Measurements from ENCODE around the gene HAGHL.
A peak's percentile ranks its signal among the peaks of the same experiment; 100 is the strongest.
"Not testable (repeated sequence)": the region's sequence is repeated elsewhere in the genome, so short reads cannot be mapped to it uniquely, and the experiment has no call there.

The HAGHL gene

DNA sequence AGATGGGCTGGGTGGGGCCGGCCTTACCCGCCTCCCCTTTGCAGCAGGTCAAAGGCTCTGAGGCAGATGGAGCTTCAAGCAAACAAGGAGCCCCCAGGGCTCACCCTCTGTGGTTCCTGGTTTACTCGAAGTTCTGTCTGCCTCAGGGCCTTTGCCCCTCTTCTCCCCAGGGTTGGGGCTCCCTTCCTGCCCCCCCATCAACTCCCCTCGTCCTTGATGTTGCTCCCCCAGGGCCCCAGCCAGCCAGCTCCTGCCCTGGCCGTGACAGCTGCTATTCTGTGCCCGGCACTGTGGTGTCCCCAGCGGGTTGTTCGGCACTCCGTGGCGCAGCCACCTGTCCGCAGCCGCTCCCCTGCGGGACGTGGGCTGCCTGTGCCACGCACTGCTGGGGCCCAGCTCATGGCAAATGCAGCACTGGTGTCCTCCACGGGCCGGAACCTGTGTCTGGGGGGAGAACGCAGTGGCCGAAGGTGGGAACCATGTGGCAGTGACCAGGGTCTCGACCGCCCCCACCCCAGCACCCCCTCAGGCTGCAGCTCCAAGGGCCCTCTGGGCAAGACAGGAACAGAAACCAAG is 16.3 kb upstream of the HAGHL start:
- Histone ChIP-seq H3K4me1 (ENCODE audit: control insufficient read depth, insufficient read depth, low read length) (peaks cover 2% of the 10 kb centered on the region; the same call in 1 of the 2 replicates), H3K9me3 (ENCODE audit: control insufficient read depth, insufficient read depth, low read length) (no peaks in the 10 kb centered on the region), H3K9ac (ENCODE audit: low read depth, low read length) (no peak overlapping the region), H3K4me3 (ENCODE audit: low read depth, low read length) (no peak overlapping the region), H3K27me3 (ENCODE audit: control insufficient read depth, insufficient read depth, low read length) (peaks cover 53% of the 10 kb centered on the region), H3K27ac (ENCODE audit: low read depth, low read length) (no peak overlapping the region), H3K36me3 (ENCODE audit: control insufficient read depth, insufficient read depth, low read length) (no peaks in the 10 kb centered on the region)

DNA sequence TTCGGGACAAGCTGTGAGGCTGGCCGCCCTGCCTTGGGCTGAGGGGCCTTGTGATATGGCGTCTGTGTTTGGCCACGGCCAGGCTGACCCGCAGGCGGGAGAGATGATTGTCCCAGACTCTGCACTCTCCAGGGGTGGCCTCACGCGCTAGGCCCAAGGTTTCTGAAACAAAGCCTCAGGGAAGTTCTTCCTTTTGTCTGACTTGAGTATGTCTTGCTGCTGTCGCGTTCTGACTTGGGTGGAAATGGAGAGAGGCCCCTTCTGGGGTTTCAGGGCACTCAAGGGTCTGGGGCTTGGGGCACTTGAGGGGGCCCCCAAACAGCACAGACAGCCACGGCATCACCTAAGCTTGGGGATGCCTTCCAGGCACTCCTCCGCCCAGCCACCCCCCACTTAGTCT is 15.8 kb upstream of the HAGHL start:
- peaks cover 56% of the 10 kb centered on the region for H3K27me3 ChIP-seq (ENCODE audit: control insufficient read depth, insufficient read depth, low read length)
- H3K9ac ChIP-seq (ENCODE audit: low read depth, low read length) = no peak overlapping the region
- H3K4me1 ChIP-seq (ENCODE audit: control insufficient read depth, insufficient read depth, low read length) = peaks cover 6% of the 10 kb centered on the region; the same call in 1 of the 2 replicates

DNA sequence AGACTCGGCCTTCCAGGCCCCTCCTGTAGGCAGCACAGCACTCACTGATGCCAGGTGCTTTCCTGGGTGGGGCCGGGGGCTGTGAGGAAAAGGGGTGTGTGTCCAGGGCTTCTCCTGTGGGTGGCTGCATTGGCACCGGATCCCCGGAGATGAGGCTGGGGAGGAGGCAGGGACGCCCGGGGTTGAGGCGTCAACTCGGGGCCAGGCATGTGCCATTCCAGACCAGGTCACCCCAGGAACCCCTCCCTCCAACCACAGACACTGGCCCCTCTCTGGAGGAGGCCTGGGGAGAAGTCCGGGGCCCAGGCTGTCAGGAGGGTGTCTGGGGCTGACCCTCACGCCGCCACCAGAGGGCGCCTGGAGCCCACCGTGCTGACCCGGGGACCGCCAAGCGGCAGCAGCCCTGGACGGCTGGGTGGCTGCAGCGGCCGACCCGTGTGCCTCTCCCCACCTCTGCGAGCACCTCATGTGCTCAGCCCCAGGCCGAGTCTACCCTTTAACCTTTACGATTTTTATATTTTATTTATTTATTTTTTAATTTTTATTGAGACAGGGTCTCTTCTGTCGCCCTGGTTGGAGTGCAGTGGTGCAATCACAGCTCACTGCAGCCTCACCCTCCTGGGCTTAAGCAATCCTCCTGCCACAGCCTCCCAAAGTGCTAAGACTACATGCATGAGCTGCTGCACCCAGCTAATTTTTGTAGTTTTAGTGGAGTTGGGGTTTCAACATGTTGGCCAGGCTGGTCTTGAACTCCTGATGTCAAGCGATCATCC is 15.2 kb upstream of the HAGHL start:
- H3K36me3 ChIP-seq (ENCODE audit: control insufficient read depth, insufficient read depth, low read length) = no peaks in the 10 kb centered on the region
- H3K9ac ChIP-seq (ENCODE audit: low read depth, low read length) = no peak overlapping the region
- H3K4me3 ChIP-seq (ENCODE audit: low read depth, low read length) = no peak overlapping the region
- H3K27ac ChIP-seq (ENCODE audit: low read depth, low read length) = no peak overlapping the region
- H3K9me3 ChIP-seq (ENCODE audit: control insufficient read depth, insufficient read depth, low read length) = no peaks in the 10 kb centered on the region
- peaks cover 53% of the 10 kb centered on the region for H3K27me3 ChIP-seq (ENCODE audit: control insufficient read depth, insufficient read depth, low read length)
- H3K4me1 ChIP-seq (ENCODE audit: control insufficient read depth, insufficient read depth, low read length) = peaks cover 11% of the 10 kb centered on the region

More for the DNA sequence above, 15.8 kb upstream of the HAGHL start:
- no peaks in the 10 kb centered on the region for H3K36me3 ChIP-seq (ENCODE audit: control insufficient read depth, insufficient read depth, low read length)
- H3K4me3 ChIP-seq (ENCODE audit: low read depth, low read length) = no peak overlapping the region
- H3K9me3 ChIP-seq (ENCODE audit: control insufficient read depth, insufficient read depth, low read length) = no peaks in the 10 kb centered on the region
- H3K27ac ChIP-seq (ENCODE audit: low read depth, low read length) = no peak overlapping the region

DNA sequence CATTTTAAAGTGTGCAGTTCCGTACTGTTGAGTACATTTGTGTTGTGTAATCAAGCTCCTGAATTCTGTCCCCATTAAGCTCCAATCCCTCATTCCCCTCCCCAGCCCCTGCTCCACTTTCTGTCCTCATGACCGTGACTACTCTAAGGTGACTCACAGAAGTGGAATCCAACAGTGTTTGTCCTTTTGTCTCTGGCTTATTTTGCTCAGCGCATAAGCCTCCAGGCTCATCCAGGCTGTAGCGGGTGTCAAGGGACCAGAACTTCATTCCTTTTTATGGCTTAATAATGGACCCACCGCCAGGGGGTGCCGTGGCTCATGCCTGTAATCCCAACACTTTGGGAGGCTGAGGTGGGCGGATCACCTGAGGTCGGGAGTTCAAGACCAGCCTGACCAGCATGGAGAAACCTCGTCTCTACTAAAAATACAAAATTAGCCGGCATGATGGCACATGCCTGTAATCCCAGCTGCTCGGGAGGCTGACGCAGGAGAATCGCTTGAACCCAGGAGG is 14.1 kb upstream of the HAGHL start:
- not testable (repeated sequence) for H3K9ac ChIP-seq (ENCODE audit: low read depth, low read length); H3K27ac ChIP-seq (ENCODE audit: low read depth, low read length); H3K36me3 ChIP-seq (ENCODE audit: control insufficient read depth, insufficient read depth, low read length); H3K4me3 ChIP-seq (ENCODE audit: low read depth, low read length); H3K9me3 ChIP-seq (ENCODE audit: control insufficient read depth, insufficient read depth, low read length)
- Histone ChIP-seq H3K27me3 (ENCODE audit: control insufficient read depth, insufficient read depth, low read length) (peaks cover 43% of the 10 kb centered on the region), H3K4me1 (ENCODE audit: control insufficient read depth, insufficient read depth, low read length) (peaks cover 11% of the 10 kb centered on the region)

DNA sequence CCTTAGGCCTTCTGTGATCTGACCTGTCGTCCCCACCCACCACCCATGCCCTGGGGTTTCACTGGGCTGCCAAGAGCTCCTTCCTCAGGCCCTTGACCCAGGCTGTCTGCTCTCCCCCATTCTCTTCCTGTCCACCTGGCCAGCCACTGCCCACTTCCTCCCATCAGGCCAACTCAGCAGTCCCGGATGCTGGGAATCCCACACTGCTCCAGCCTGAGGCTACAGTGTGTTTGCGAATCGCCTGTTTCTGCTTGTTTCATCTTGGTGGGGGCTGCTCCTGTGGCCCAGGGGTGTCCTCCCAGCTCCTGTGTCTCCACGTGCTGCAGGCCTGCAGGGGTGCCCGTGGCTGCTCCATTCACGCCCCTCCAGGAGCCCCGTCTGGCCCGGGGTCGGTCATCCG is 12.8 kb upstream of the HAGHL start:
- no peaks in the 10 kb centered on the region for H3K36me3 ChIP-seq (ENCODE audit: control insufficient read depth, insufficient read depth, low read length)
- no peak overlapping the region for H3K27ac ChIP-seq (ENCODE audit: low read depth, low read length)
- peaks cover 14% of the 10 kb centered on the region for H3K4me1 ChIP-seq (ENCODE audit: control insufficient read depth, insufficient read depth, low read length)
- no peaks in the 10 kb centered on the region for H3K9me3 ChIP-seq (ENCODE audit: control insufficient read depth, insufficient read depth, low read length)
- peaks cover 38% of the 10 kb centered on the region for H3K27me3 ChIP-seq (ENCODE audit: control insufficient read depth, insufficient read depth, low read length)
- no peak overlapping the region for H3K4me3 ChIP-seq (ENCODE audit: low read depth, low read length)
- no peak overlapping the region for H3K9ac ChIP-seq (ENCODE audit: low read depth, low read length)

DNA sequence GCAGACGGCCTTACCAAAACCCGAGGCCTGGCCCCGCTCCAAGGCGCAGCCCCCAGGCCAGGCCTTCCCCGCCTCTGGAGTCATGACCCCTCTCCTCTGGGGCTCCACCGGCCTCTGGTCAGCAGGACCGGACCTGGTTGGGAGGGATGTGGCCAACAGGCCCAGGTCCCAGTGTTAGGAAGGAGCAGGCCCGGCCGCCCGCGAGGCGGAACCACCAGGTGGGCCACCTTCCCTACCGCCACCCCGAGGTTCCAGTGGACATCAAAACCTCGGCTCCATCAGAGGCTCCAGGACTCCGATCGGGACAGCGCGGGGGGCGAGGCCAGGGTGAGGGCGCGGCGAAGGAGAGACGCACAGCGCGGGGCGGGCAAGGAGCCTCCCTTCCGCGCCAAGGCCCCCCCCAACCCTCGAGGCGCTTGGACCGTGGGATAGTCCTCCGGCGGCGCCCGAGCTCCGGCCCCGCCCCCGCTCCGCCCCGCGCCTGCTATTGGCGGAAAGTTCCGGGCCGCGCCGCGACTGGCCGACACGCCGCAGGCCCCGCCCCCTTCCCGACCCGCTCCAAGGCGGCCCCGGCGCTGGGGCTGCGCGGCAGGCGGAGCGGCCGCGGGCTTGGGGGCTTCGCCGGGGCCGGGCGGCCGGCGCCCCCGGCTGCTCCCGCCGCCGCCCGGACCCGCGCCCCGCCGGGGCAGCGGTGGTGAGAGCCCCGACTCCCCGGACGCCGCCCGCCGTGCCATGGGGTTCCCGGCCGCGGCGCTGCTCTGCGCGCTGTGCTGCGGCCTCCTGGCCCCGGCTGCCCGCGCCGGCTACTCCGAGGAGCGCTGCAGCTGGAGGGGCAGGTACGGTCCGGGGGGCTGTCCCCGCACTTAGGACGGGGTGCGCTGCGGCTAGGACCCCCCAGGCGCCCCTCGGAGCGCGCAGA is 12.1 kb upstream of the HAGHL start, which contains the start of gene METRN:
Gene METRN, plus strand, starts transcription at position 561 of the 919 bp plus-strand sequence. Its CDS starts 172 bp downstream, at position 733.
- no peaks in the 10 kb centered on the region for H3K36me3 ChIP-seq (ENCODE audit: control insufficient read depth, insufficient read depth, low read length)
- H3K9ac ChIP-seq (ENCODE audit: low read depth, low read length) = no peak within 1 kb of the TSS
- no peak within 1 kb of the TSS for H3K27ac ChIP-seq (ENCODE audit: low read depth, low read length)
- H3K27me3 ChIP-seq (ENCODE audit: control insufficient read depth, insufficient read depth, low read length) = peaks cover 32% of the 10 kb centered on the region
- H3K4me3 ChIP-seq (ENCODE audit: low read depth, low read length) = peak within 1 kb of the TSS; percentile 71
- H3K9me3 ChIP-seq (ENCODE audit: control insufficient read depth, insufficient read depth, low read length) = no peaks in the 10 kb centered on the region
- H3K4me1 ChIP-seq (ENCODE audit: control insufficient read depth, insufficient read depth, low read length) = peaks cover 21% of the 10 kb centered on the region

DNA sequence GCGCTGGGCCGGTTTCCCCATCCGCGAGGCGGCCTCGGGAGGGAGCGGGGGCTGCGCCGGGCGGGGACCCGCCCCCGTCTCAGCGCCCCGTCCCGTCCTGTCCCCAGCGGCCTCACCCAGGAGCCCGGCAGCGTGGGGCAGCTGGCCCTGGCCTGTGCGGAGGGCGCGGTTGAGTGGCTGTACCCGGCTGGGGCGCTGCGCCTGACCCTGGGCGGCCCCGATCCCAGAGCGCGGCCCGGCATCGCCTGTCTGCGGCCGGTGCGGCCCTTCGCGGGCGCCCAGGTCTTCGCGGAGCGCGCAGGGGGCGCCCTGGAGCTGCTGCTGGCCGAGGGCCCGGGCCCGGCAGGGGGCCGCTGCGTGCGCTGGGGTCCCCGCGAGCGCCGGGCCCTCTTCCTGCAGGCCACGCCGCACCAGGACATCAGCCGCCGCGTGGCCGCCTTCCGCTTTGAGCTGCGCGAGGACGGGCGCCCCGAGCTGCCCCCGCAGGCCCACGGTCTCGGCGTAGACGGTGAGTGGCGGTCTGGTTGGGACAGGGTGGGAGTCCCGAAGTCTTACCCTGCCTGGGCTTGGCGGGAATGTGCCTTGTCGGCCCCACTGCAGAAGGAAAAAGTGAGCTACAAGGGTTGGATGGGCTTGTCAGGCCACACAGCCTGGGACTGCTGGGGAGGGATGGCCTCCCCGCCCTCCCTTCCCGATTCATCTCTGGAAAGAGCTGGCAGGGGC is 11.3 kb upstream of the HAGHL start:
- Histone ChIP-seq H3K9ac (ENCODE audit: low read depth, low read length) (no peak overlapping the region), H3K4me1 (ENCODE audit: control insufficient read depth, insufficient read depth, low read length) (peaks cover 23% of the 10 kb centered on the region), H3K27ac (ENCODE audit: low read depth, low read length) (no peak overlapping the region), H3K4me3 (ENCODE audit: low read depth, low read length) (peak overlapping the region; percentile 71), H3K9me3 (ENCODE audit: control insufficient read depth, insufficient read depth, low read length) (no peaks in the 10 kb centered on the region), H3K27me3 (ENCODE audit: control insufficient read depth, insufficient read depth, low read length) (peaks cover 32% of the 10 kb centered on the region), H3K36me3 (ENCODE audit: control insufficient read depth, insufficient read depth, low read length) (no peaks in the 10 kb centered on the region)

DNA sequence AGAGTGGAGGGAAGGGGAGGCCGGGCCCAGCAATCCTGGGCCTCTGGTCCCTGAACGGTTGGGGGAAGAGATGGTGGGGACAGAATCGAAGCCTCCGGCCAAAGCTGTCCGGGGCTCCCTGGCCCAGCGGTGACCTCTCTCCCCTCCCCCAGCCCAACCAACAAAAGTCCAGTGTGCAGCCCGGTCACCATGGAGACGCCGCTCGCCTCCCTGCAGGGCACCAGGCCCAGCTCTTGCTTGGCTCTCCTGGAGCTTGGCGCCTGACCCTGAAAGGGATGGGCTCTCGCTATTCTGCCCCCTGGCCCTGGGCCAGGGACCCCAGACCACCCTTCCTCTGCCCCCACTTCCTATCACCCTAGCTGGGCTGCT is 10.7 kb upstream of the HAGHL start:
- H3K4me3 ChIP-seq (ENCODE audit: low read depth, low read length) = peak overlapping the region; percentile 71

DNA sequence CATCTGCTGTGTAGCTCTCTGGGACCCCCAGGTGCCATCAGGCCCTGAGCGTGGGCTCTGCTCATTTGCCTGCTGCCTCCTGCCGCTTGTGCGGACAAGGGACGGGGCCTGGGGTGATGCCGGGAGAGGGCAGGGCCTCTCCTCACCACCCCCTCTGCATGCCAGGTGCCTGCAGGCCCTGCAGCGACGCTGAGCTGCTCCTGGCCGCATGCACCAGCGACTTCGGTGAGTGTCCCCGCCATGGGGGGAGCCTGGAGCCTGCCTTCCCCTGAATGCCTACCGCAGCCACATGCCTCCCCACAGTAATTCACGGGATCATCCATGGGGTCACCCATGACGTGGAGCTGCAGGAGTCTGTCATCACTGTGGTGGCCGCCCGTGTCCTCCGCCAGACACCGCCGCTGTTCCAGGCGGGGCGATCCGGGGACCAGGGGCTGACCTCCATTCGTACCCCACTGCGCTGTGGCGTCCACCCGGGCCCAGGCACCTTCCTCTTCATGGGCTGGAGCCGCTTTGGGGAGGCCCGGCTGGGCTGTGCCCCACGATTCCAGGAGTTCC is 10.1 kb upstream of the HAGHL start:
- H3K4me1 ChIP-seq (ENCODE audit: control insufficient read depth, insufficient read depth, low read length) = peaks cover 23% of the 10 kb centered on the region
- no peak overlapping the region for H3K9ac ChIP-seq (ENCODE audit: low read depth, low read length)
- H3K36me3 ChIP-seq (ENCODE audit: control insufficient read depth, insufficient read depth, low read length) = no peaks in the 10 kb centered on the region
- no peak overlapping the region; the same call in 1 of the 2 replicates for H3K4me3 ChIP-seq (ENCODE audit: low read depth, low read length)
- no peak overlapping the region for H3K27ac ChIP-seq (ENCODE audit: low read depth, low read length)
- H3K9me3 ChIP-seq (ENCODE audit: control insufficient read depth, insufficient read depth, low read length) = no peaks in the 10 kb centered on the region
- H3K27me3 ChIP-seq (ENCODE audit: control insufficient read depth, insufficient read depth, low read length) = peaks cover 32% of the 10 kb centered on the region

More for the DNA sequence above, 10.7 kb upstream of the HAGHL start:
- H3K27ac ChIP-seq (ENCODE audit: low read depth, low read length) = no peak overlapping the region
- H3K27me3 ChIP-seq (ENCODE audit: control insufficient read depth, insufficient read depth, low read length) = peaks cover 32% of the 10 kb centered on the region
- peaks cover 23% of the 10 kb centered on the region for H3K4me1 ChIP-seq (ENCODE audit: control insufficient read depth, insufficient read depth, low read length)
- H3K9ac ChIP-seq (ENCODE audit: low read depth, low read length) = no peak overlapping the region
- H3K36me3 ChIP-seq (ENCODE audit: control insufficient read depth, insufficient read depth, low read length) = no peaks in the 10 kb centered on the region
- H3K9me3 ChIP-seq (ENCODE audit: control insufficient read depth, insufficient read depth, low read length) = no peaks in the 10 kb centered on the region

Measured in HUES48 (cell line).